WI38 (cell line): ENCODE data around the gene RTCB.
"Not testable (repeated sequence)": the region's sequence is repeated elsewhere in the genome, so short reads cannot be mapped to it uniquely, and the experiment has no call there.

ENCODE experiments used
- H3K4me3 ChIP-seq: 2 replicates; pipeline ENCODE4 v1.5.1; 2011; ENCODE audit warnings: low read depth, mild to moderate bottlenecking, control low read depth, low read length
- CTCF ChIP-seq: IDR thresholded peaks from 2 replicates; pipeline ENCODE4 v1.5.1; 2012; ENCODE audit warnings: low read depth, mild to moderate bottlenecking, control low read depth, low read length

The RTCB gene

GRCh38 chr22:32353840-32354239, 58.2 kb downstream of the RTCB start:
- H3K4me3 ChIP-seq, result no peak overlapping the region
- no peak for TF ChIP-seq CTCF

DNA sequence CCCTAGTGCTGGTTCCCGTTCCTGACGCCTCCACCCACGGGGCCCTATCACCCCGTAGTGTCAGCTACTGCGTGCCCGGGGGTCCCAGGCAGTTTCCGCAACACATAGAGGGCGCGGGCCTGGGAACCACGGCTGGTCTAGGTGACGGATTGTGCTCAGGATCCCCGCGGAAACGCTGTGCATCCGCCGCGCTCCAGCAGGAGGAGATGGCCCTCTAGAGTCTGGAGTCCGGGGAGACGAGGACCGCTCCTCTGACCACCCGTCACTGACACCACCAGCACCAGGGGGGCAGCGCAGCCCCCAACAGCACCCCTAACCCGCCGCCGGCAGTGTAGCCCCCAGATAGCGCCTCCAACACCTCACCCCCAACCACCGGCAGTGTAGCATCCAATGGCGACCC, 58.8 kb downstream of the RTCB start:
- TF ChIP-seq CTCF, result no peak

DNA sequence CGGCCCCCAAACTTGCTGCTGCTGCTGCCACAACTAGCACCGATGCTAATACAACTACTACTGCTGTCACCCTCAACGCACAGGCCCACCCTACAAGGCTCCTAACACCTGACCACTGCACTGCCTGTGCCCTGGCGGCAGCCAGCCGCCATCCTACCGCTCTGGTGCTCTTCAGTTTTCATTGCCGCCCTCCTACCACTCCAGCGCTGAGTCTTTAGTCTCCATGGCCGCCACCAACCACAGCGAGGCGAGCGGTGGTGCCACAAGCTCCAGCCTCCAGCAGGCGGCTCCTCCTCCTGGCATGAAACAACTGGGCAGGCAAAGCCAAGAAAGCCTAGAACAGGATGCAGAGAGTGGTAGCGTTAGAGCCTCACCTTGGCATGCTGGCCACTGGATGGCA, 59.4 kb downstream of the RTCB start:
- no peak overlapping the region for H3K4me3 ChIP-seq
- no peak for TF ChIP-seq CTCF

More for the DNA sequence above, 58.8 kb downstream of the RTCB start:
- H3K4me3 ChIP-seq, result no peak overlapping the region

- H3K4me3 ChIP-seq, result not testable (repeated sequence)
Measured at GRCh38 chr22:32351875-32352274, 60.2 kb downstream of the RTCB start.

DNA sequence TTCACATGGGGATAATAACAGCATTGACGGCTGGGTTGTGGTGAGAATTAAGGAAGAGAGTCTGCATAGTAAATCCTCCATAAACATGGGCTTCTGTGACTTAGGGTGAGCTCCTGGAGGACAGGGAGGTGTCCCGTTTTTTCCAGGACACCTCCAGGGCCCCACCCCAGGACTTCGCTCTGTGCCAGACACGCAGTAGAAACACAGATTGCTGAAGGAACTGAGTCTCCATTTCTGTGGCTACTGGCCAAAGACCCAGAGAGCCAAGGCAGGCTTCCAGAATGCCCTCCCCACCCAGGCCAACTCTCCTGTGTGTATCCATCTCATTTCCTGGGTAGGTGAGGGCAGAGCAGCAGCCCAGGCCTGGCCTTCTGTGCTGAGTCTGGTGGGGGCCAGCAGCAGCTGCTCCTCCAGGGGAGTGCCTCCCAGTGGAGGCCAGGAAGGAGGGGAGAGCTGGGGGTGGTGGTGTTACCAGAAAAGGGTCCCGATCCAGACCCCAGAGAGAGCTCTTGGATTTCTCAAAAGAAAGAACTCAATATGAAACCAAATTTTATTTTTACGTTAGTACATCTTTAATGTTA, 63.9 kb downstream of the RTCB start:
- TF ChIP-seq CTCF, result no peak
- H3K4me3 ChIP-seq, result no peak overlapping the region

GRCh38 chr22:32343941-32344340, 68.1 kb downstream of the RTCB start:
- H3K4me3 ChIP-seq, result no peak overlapping the region
- no peak for TF ChIP-seq CTCF

DNA sequence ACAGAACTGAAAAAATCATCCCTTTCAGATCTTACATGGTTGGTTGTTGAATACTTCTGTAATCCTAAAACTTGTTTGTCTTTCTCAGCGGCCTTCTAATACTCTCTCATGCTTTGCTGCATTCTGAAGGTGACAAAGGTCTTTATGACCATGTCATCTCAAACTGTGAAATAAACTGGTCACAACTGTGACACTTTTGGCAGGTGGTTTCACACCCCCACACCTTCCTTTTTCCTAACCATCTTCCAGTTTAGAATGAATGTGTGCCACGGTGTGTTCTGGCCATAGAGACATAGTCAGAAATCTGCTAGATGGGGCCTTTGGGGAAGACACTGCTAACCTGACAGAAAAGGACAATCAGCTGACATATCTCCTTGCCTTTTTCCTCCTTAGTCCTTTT, 69.1 kb downstream of the RTCB start:
- no peak for TF ChIP-seq CTCF
- H3K4me3 ChIP-seq, result no peak overlapping the region

DNA sequence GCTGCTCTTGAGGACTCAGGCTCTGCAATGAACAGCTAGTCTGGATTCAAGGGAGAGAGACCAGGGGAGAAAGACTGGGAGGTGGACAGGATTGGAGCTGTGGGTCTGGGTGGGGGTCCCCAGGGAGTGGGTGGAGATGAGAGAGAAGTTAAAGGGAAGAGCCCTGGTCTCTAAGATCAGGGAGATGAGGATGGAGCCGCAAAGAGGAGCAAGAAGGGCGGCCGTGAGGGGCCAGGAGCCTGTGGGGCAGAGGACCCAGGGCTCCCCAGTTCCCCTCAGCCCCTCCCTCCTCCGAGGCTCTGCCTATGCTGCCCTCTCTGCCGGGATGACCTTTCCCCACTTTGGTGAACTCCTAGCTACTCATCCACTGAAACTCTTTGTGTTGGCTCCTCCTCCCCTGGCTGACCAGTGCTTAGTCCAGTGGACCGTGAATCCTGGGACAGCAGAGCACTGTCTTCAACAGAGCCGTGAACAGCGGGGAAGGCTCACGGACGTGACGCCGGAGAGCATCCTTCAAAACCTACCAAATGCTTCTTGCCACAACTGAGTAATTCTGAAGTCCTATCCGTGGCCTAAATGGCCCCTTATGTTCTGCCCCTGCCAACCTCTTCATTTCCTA, 70.8 kb downstream of the RTCB start:
- no peak for TF ChIP-seq CTCF
- no peak overlapping the region for H3K4me3 ChIP-seq
